ENCODE measurements around the gene P2RY4.
"Not testable (repeated sequence)": the region's sequence is repeated elsewhere in the genome, so short reads cannot be mapped to it uniquely, and the experiment has no call there.

P2RY4 gene
- total RNA-seq, result 0 to 0.04 reads per million in 2 experiments

GRCh38 chrX:70260104-70260503 is at the start of gene P2RY4:
Gene P2RY4, minus strand, starts transcription at chrX:70260204. Its CDS starts 580 bp downstream, at chrX:70259624.
- no peak for DNase-seq (ENCODE audit: low read depth)

- DNase-seq (ENCODE audit: low read depth), result no peak
Measured at GRCh38 chrX:70301716-70302115, 41.7 kb upstream of the P2RY4 start.

GRCh38 chrX:70293621-70294020 is 33.6 kb upstream of the P2RY4 start:
- no peak for DNase-seq (ENCODE audit: low read depth)

- DNase-seq (ENCODE audit: low read depth), result no peak
Measured at GRCh38 chrX:70292788-70293187, 32.8 kb upstream of the P2RY4 start.

GRCh38 chrX:70289793-70290770 is 30.1 kb upstream of the P2RY4 start, which contains the start of the genes KIF4A and PDZD11:
Gene KIF4A, plus strand, starts transcription at chrX:70290104. Its CDS starts 355 bp downstream, at chrX:70290459.
Gene PDZD11, minus strand, starts transcription at chrX:70289927. Its CDS starts 586 bp downstream, at chrX:70289341.
- DNase-seq (ENCODE audit: low read depth), result peak; percentile 46

GRCh38 chrX:70289168-70289792 is 29.3 kb upstream of the P2RY4 start:
- no peak for DNase-seq (ENCODE audit: low read depth)

GRCh38 chrX:70281951-70282350 is 21.9 kb upstream of the P2RY4 start, which contains the start of gene RAB41:
Gene RAB41, plus strand, starts transcription at chrX:70282172. Its CDS starts 46 bp downstream, at chrX:70282218.
- no peak for DNase-seq (ENCODE audit: low read depth)

- no peak for DNase-seq (ENCODE audit: low read depth)
Measured at GRCh38 chrX:70280573-70280972, 20.6 kb upstream of the P2RY4 start.

GRCh38 chrX:70279081-70279480 is 19.1 kb upstream of the P2RY4 start:
- DNase-seq (ENCODE audit: low read depth), result no peak

- DNase-seq (ENCODE audit: low read depth), result not testable (repeated sequence)
Measured at GRCh38 chrX:70274029-70274428, 14.0 kb upstream of the P2RY4 start.

GRCh38 chrX:70268034-70268433 is 8.0 kb upstream of the P2RY4 start, which contains the start of gene ARR3:
Gene ARR3, plus strand, starts transcription at chrX:70268334. Its CDS starts 1,052 bp downstream, at chrX:70269386.
- DNase-seq (ENCODE audit: low read depth), result no peak

GRCh38 chrX:70264784-70265183 is 4.8 kb upstream of the P2RY4 start:
- DNase-seq (ENCODE audit: low read depth), result no peak

GRCh38 chrX:70262952-70263567 is 3.1 kb upstream of the P2RY4 start:
- DNase-seq (ENCODE audit: low read depth), result no peak

GRCh38 chrX:70257423-70258288 is 2.3 kb downstream of the P2RY4 start:
- DNase-seq (ENCODE audit: low read depth), result no peak

- DNase-seq (ENCODE audit: low read depth), result no peak
Measured at GRCh38 chrX:70255452-70255851, 4.6 kb downstream of the P2RY4 start.

- no peak for DNase-seq (ENCODE audit: low read depth)
Measured at GRCh38 chrX:70254909-70255308, 5.1 kb downstream of the P2RY4 start.

GRCh38 chrX:70254063-70254400 is 6.0 kb downstream of the P2RY4 start:
- DNase-seq (ENCODE audit: low read depth), result no peak

GRCh38 chrX:70253377-70254062 is 6.5 kb downstream of the P2RY4 start:
- DNase-seq (ENCODE audit: low read depth), result no peak

GRCh38 chrX:70252491-70252890 is 7.5 kb downstream of the P2RY4 start:
- DNase-seq (ENCODE audit: low read depth), result no peak

GRCh38 chrX:70247252-70247651 is 12.8 kb downstream of the P2RY4 start:
- DNase-seq (ENCODE audit: low read depth), result no peak

GRCh38 chrX:70244881-70245280 is 15.1 kb downstream of the P2RY4 start:
- no peak for DNase-seq (ENCODE audit: low read depth)

Measured in T follicular helper cell (primary cell).